Neuronal stem cell (in vitro differentiated cells): ENCODE measurements around the gene SLC1A5.

Experiments
- DNase-seq: peaks from one replicate; pipeline ENCODE4 v3.0.0-alpha.2; 2013; ENCODE audit warnings: low spot score
- H2AFZ ChIP-seq: one replicate; pipeline ENCODE4 v1.6.1; 2013; ENCODE audit warnings: mild to moderate bottlenecking, low read length, inconsistent platforms
- H2AK5ac ChIP-seq: 2 replicates; pipeline ENCODE4 v1.6.1; 2013; ENCODE audit warnings: low read depth, mild to moderate bottlenecking, inconsistent platforms, low read length, moderate library complexity, mixed read lengths
- H2BK120ac ChIP-seq: 2 replicates; pipeline ENCODE4 v1.6.1; 2013; ENCODE audit warnings: low read depth, mild to moderate bottlenecking, inconsistent platforms, low read length, moderate library complexity, mixed read lengths
- H2BK12ac ChIP-seq: one replicate; pipeline ENCODE4 v1.6.1; 2013; ENCODE audit warnings: low read length, inconsistent platforms
- H2BK15ac ChIP-seq: 2 replicates; pipeline ENCODE4 v1.6.1; 2013; ENCODE audit warnings: mild to moderate bottlenecking, low read length, inconsistent platforms, mixed read lengths
- H2BK5ac ChIP-seq: one replicate; pipeline ENCODE4 v1.6.1; 2013; ENCODE audit warnings: inconsistent platforms, mild to moderate bottlenecking, low read length, moderate library complexity
- H3K14ac ChIP-seq: one replicate; pipeline ENCODE4 v1.6.1; 2013; ENCODE audit warnings: low read length, inconsistent platforms
- H3K18ac ChIP-seq: 2 replicates; pipeline ENCODE4 v1.6.1; 2013; ENCODE audit warnings: low read length, inconsistent platforms
- H3K23ac ChIP-seq: 2 replicates; pipeline ENCODE4 v1.6.1; 2013; ENCODE audit warnings: low read depth, mild to moderate bottlenecking, mixed read lengths, low read length, inconsistent platforms; ENCODE audit not compliant: poor library complexity
- H3K27ac ChIP-seq: replicated peaks from 3 replicates; pipeline ENCODE4 v1.5.1; 2013; ENCODE audit warnings: low read length, inconsistent platforms
- H3K27me3 ChIP-seq, 3 experiments: 2 replicates each; pipeline ENCODE4 v1.6.1; 2013; ENCODE audit warnings: low read length in 3 of 3, mild to moderate bottlenecking in 2 of 3, inconsistent platforms in 1 of 3, low read depth in 1 of 3, mixed read lengths in 1 of 3, moderate library complexity in 1 of 3; ENCODE audit not compliant: control insufficient read depth in 3 of 3, insufficient read depth in 3 of 3
- H3K36me3 ChIP-seq, 2 donors: replicated peaks in 1 of 2; 2 replicates each; pipeline ENCODE4 v1.6.1; 2013; ENCODE audit warnings: low read length in 2 of 2; ENCODE audit not compliant: control insufficient read depth in 2 of 2, insufficient read depth in 2 of 2
- H3K4ac ChIP-seq: 2 replicates; pipeline ENCODE4 v1.6.1; 2013; ENCODE audit warnings: inconsistent platforms, mild to moderate bottlenecking, low read length, moderate library complexity
- H3K4me1 ChIP-seq, 2 donors: 1 replicate in 1 of 2; 2 replicates in 1 of 2; pipeline ENCODE4 v1.6.1; 2013; ENCODE audit warnings: low read length in 2 of 2, low read depth in 1 of 2; ENCODE audit not compliant: control insufficient read depth in 2 of 2, insufficient read depth in 1 of 2
- H3K4me2 ChIP-seq: one replicate; pipeline ENCODE4 v1.6.1; 2013; ENCODE audit warnings: mild to moderate bottlenecking, low read length, inconsistent platforms; ENCODE audit not compliant: insufficient read depth, poor library complexity, severe bottlenecking
- H3K4me3 ChIP-seq, 2 donors: 2 replicates each; pipeline ENCODE4 v1.5.1; 2013; ENCODE audit warnings: low read length in 2 of 2, mild to moderate bottlenecking in 2 of 2, inconsistent platforms in 1 of 2, moderate library complexity in 1 of 2
- H3K79me1 ChIP-seq: one replicate; pipeline ENCODE4 v1.6.1; 2013; ENCODE audit warnings: low read depth, mild to moderate bottlenecking, inconsistent platforms, low read length, moderate library complexity
- H3K9ac ChIP-seq: one replicate; pipeline ENCODE4 v1.6.1; 2013; ENCODE audit warnings: mild to moderate bottlenecking, low read depth, low read length, inconsistent platforms; ENCODE audit not compliant: poor library complexity
- H3K9me3 ChIP-seq, 2 donors: replicated peaks in 1 of 2; 2 replicates each; pipeline versions ENCODE3 to v1.6.1; 2013; ENCODE audit warnings: low read length in 2 of 2, mild to moderate bottlenecking in 2 of 2, inconsistent platforms in 1 of 2, low read depth in 1 of 2, mixed read lengths in 1 of 2, moderate library complexity in 1 of 2; ENCODE audit not compliant: control insufficient read depth in 2 of 2, insufficient read depth in 1 of 2
- H4K8ac ChIP-seq: one replicate; pipeline ENCODE4 v1.6.1; 2013; ENCODE audit warnings: low read depth, mild to moderate bottlenecking, inconsistent platforms, low read length, moderate library complexity
- H4K91ac ChIP-seq: one replicate; pipeline ENCODE4 v1.6.1; 2013; ENCODE audit warnings: low read length, low read depth, mild to moderate bottlenecking, inconsistent platforms; ENCODE audit not compliant: poor library complexity
- WGBS, 2 donors: extraction: QIAGEN DNeasy Blood & Tissue Kit; methylation state at CpG; one replicate each; pipeline ENCODE4 v1.1.7; 2013; ENCODE audit warnings: missing lambda C conversion rate in 2 of 2, mixed read lengths in 1 of 2; ENCODE audit not compliant: insufficient read length in 2 of 2, insufficient replicate concordance in 1 of 2; ENCODE audit errors: extremely low coverage in 2 of 2; 5-methylcytosine and 5-hydroxymethylcytosine counted together

The SLC1A5 gene

GRCh38 chr19:46759817-46760333 lies 28.5 kb downstream of the SLC1A5 start:
- H2BK12ac ChIP-seq: no peak overlapping the region
- no peak overlapping the region for H2AFZ ChIP-seq
- H3K36me3 ChIP-seq: peaks cover 6 to 30% of the 10 kb centered on the region in 2 donors
- H3K14ac ChIP-seq: no peak overlapping the region
- H2AK5ac ChIP-seq: no peak overlapping the region
- no peak overlapping the region for H3K4me3 ChIP-seq
- H3K9me3 ChIP-seq: no peaks in the 10 kb centered on the region
- H4K91ac ChIP-seq: no peak overlapping the region
- H3K4me1 ChIP-seq: no peaks in the 10 kb centered on the region
- H3K18ac ChIP-seq: no peak overlapping the region
- DNase-seq: no peak
- H3K27ac ChIP-seq: no peak overlapping the region
- no peak overlapping the region for H3K4me2 ChIP-seq
- H3K9ac ChIP-seq: no peak overlapping the region
- no peak overlapping the region for H2BK5ac ChIP-seq
- WGBS, 2 donors: no CpG with 5 or more reads among the region's 7 CpGs
- no peak overlapping the region for H2BK120ac ChIP-seq
- H3K27me3 ChIP-seq: no peaks in the 10 kb centered on the region
- no peak overlapping the region for H2BK15ac ChIP-seq
- no peak overlapping the region for H3K4ac ChIP-seq
- H3K23ac ChIP-seq: no peak overlapping the region
- H4K8ac ChIP-seq: no peak overlapping the region
- H3K79me1 ChIP-seq: no peaks in the 10 kb centered on the region

GRCh38 chr19:46759206-46759605 lies 29.2 kb downstream of the SLC1A5 start:
- H3K4me2 ChIP-seq: no peak overlapping the region
- H3K23ac ChIP-seq: no peak overlapping the region
- H3K9ac ChIP-seq: no peak overlapping the region
- H2BK120ac ChIP-seq: no peak overlapping the region
- H3K18ac ChIP-seq: no peak overlapping the region
- H3K27ac ChIP-seq: no peak overlapping the region
- no peak overlapping the region for H4K91ac ChIP-seq
- no peak for DNase-seq
- H2AFZ ChIP-seq: no peak overlapping the region
- H2AK5ac ChIP-seq: no peak overlapping the region
- peaks cover 6 to 30% of the 10 kb centered on the region in 2 donors for H3K36me3 ChIP-seq
- H2BK5ac ChIP-seq: no peak overlapping the region
- H3K4me1 ChIP-seq: no peaks in the 10 kb centered on the region
- no peak overlapping the region for H3K4me3 ChIP-seq
- no peaks in the 10 kb centered on the region for H3K9me3 ChIP-seq
- H3K79me1 ChIP-seq: no peaks in the 10 kb centered on the region
- WGBS, 2 donors: no CpG with 5 or more reads among the region's 6 CpGs
- no peak overlapping the region for H2BK12ac ChIP-seq
- no peak overlapping the region for H3K14ac ChIP-seq
- H4K8ac ChIP-seq: no peak overlapping the region
- no peaks in the 10 kb centered on the region for H3K27me3 ChIP-seq
- no peak overlapping the region for H3K4ac ChIP-seq
- H2BK15ac ChIP-seq: no peak overlapping the region

- Histone ChIP-seq H2BK15ac (no peak overlapping the region), H3K36me3 (peaks cover 10 to 48% of the 10 kb centered on the region in 2 donors), H2BK5ac (no peak overlapping the region), H3K14ac (peak overlapping the region; percentile 8), H4K8ac (no peak overlapping the region), H3K4me2 (no peak overlapping the region), H2BK120ac (no peak overlapping the region), H2AFZ (no peak overlapping the region), H3K4me1 (no peaks in the 10 kb centered on the region), H3K4ac (no peak overlapping the region), H3K79me1 (peaks cover 2% of the 10 kb centered on the region), H2AK5ac (peak overlapping the region; percentile 76), H3K27me3 (no peaks in the 10 kb centered on the region), H3K4me3 (peak overlapping the region in 1 of 2 donors; percentile 35), H3K9me3 (no peaks in the 10 kb centered on the region), H3K9ac (peak overlapping the region; percentile 77), H4K91ac (no peak overlapping the region), H2BK12ac (peak overlapping the region; percentile 58), H3K27ac (no peak overlapping the region), H3K18ac (no peak overlapping the region), H3K23ac (no peak overlapping the region)
- no CpG with 5 or more reads among the region's 30 CpGs for WGBS, 2 donors
- DNase-seq: no peak
These were observed 31.9 kb downstream of the SLC1A5 start for GRCh38 chr19:46756544-46756888.

GRCh38 chr19:46755853-46756543 lies 32.4 kb downstream of the SLC1A5 start:
- Histone ChIP-seq H3K36me3 (peaks cover 10 to 50% of the 10 kb centered on the region in 2 donors), H4K8ac (no peak overlapping the region), H3K4me3 (no peak overlapping the region), H2BK15ac (no peak overlapping the region), H3K27ac (no peak overlapping the region), H3K4me1 (no peaks in the 10 kb centered on the region), H3K14ac (peak overlapping the region; percentile 8), H2BK120ac (no peak overlapping the region), H2BK5ac (no peak overlapping the region), H3K27me3 (no peaks in the 10 kb centered on the region), H3K79me1 (peaks cover 2% of the 10 kb centered on the region), H3K9me3 (no peaks in the 10 kb centered on the region), H3K4me2 (no peak overlapping the region), H4K91ac (no peak overlapping the region), H2AK5ac (no peak overlapping the region), H2AFZ (no peak overlapping the region), H3K4ac (no peak overlapping the region), H2BK12ac (peak overlapping the region; percentile 73), H3K18ac (no peak overlapping the region), H3K23ac (no peak overlapping the region), H3K9ac (peak overlapping the region; percentile 77)
- no CpG with 5 or more reads among the region's 86 CpGs for WGBS, 2 donors
- DNase-seq: no peak
